Peyer's patch (tissue), 4 donors: ENCODE results near the gene APOL1.

Experiments
- CTCF ChIP-seq, 6 experiments: fragments of 450-650 bp in 4 of 6; fragments of 200-600 bp in 2 of 6; sonication (generic) in 1 of 6; IDR thresholded peaks; one replicate each; pipeline ENCODE4 v1.5.1; 2017 to 2019; ENCODE audit warnings: antibody characterized with exemption in 6 of 6, mild to moderate bottlenecking in 3 of 6, moderate library complexity in 1 of 6
- POLR2A ChIP-seq, 2 donors: fragments of 450-650 bp; IDR thresholded peaks; one replicate each; pipeline ENCODE4 v1.5.1; 2017; ENCODE audit warnings: antibody characterized with exemption in 2 of 2, mild to moderate bottlenecking in 2 of 2, moderate library complexity in 2 of 2

GRCh38 chr22:36227806-36228205 lies 25.1 kb upstream of the APOL1 start:
- no peak for TF ChIP-seq CTCF (IDR thresholded peaks at IDR 0.05)
- no peak for TF ChIP-seq POLR2A (IDR thresholded peaks at IDR 0.05)
